ENCODE data around the gene BMPR2.
A peak's percentile ranks its signal among the peaks of the same experiment; 100 is the strongest.
"Not testable (repeated sequence)": the region's sequence is repeated elsewhere in the genome, so short reads cannot be mapped to it uniquely, and the experiment has no call there.

Gene BMPR2

DNA sequence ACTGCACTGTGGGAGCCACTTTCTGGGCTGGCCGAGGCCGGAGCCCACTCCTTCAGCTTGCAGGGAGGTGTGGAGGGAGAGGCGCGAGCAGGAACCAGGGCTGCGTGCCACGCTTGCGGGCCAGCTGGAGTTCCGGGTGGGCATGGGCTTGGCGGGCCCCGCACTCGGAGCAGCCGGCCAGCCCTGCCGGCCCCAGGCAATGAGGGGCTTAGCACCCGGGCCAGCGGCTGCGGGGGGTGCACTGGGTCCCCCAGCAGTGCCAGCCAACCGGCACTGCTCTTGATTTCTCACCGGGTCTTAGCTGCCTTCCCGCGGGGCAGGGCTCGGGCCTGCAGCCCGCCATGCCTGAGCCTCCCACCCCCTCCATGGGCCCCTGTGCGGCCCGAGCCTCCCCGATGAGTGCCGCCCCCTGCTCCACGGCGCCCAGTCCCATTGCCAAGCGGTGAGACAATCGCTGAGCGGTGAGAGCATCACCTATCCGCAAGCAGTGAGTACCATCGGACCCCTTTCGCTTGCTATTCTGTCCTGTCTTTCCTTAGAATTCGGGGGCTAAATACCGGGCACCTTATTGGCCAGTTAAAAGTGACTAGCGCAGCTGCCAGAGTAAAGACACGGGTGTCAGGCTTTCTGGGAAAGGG, 120.8 kb downstream of the BMPR2 start:
- H3K36me3 ChIP-seq (ENCODE audit: control insufficient read depth, insufficient read depth, low read length); H4K5ac ChIP-seq (ENCODE audit: low read length); H3K79me1 ChIP-seq (ENCODE audit: low read length); H2AK5ac ChIP-seq (ENCODE audit: low read length); H2BK120ac ChIP-seq (ENCODE audit: low read depth, low read length); H3K4me3 ChIP-seq (ENCODE audit: low read length); H3K27ac ChIP-seq (ENCODE audit: low read depth, low read length); H2BK5ac ChIP-seq (ENCODE audit: low read length); H3K18ac ChIP-seq (ENCODE audit: low read length); H3K23ac ChIP-seq (ENCODE audit: low read length); H3K4ac ChIP-seq (ENCODE audit: low read depth, low read length); H3K4me1 ChIP-seq (ENCODE audit: control insufficient read depth, low read depth, low read length); H4K8ac ChIP-seq (ENCODE audit: low read depth, low read length); H2BK15ac ChIP-seq (replicated peaks; ENCODE audit: low read depth); H3K79me2 ChIP-seq (ENCODE audit: control insufficient read depth, insufficient read depth, low read length); H3K27me3 ChIP-seq (ENCODE audit: insufficient read depth, low read length, poor library complexity): not testable (repeated sequence)
- DNase-seq = peak; percentile 42
- Histone ChIP-seq H3K9ac (ENCODE audit: low read length) (peak overlapping the region; percentile 2), H3K4me2 (ENCODE audit: low read length) (peak overlapping the region; percentile 34), H3K56ac (ENCODE audit: low read length) (peak overlapping the region; percentile 54)
- WGBS (ENCODE audit: extremely low coverage, insufficient coverage, low lambda C conversion rate) = no CpG with 5 or more reads among the region's 38 CpGs

DNA sequence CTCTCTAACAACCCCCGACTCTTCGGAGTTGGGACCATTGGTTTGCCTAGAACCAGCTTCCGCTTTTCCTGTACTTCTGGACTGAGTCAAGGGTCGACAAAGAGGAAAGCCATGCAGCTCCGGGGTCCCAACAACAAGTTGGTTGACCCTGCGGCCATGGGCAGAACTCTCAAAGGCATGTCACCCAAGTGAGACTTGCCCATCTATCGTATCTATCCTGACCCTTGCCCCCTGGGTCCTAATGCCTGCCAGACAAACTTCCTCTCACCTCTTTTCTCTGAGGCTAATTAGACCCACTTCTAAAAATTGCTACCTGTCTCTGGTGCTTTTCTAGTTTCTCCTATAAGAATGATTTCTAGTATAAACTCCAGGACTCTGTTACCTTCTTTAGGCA, 121.3 kb downstream of the BMPR2 start:
- WGBS (ENCODE audit: extremely low coverage, insufficient coverage, low lambda C conversion rate) = no CpG with 5 or more reads among the region's 7 CpGs
- H3K4me1 ChIP-seq (ENCODE audit: control insufficient read depth, low read depth, low read length); H3K4ac ChIP-seq (ENCODE audit: low read depth, low read length); H3K27me3 ChIP-seq (ENCODE audit: insufficient read depth, low read length, poor library complexity); H3K4me2 ChIP-seq (ENCODE audit: low read length); H3K79me1 ChIP-seq (ENCODE audit: low read length); H2BK5ac ChIP-seq (ENCODE audit: low read length); H3K18ac ChIP-seq (ENCODE audit: low read length); H3K27ac ChIP-seq (ENCODE audit: low read depth, low read length); H4K8ac ChIP-seq (ENCODE audit: low read depth, low read length); H3K4me3 ChIP-seq (ENCODE audit: low read length); H2BK15ac ChIP-seq (replicated peaks; ENCODE audit: low read depth); H2BK120ac ChIP-seq (ENCODE audit: low read depth, low read length); H3K79me2 ChIP-seq (ENCODE audit: control insufficient read depth, insufficient read depth, low read length); H3K23ac ChIP-seq (ENCODE audit: low read length); H4K5ac ChIP-seq (ENCODE audit: low read length); H3K56ac ChIP-seq (ENCODE audit: low read length); H2AK5ac ChIP-seq (ENCODE audit: low read length); H3K36me3 ChIP-seq (ENCODE audit: control insufficient read depth, insufficient read depth, low read length): not testable (repeated sequence)
- peak; percentile 54 for DNase-seq
- H3K9ac ChIP-seq (ENCODE audit: low read length) = peak overlapping the region; percentile 2

DNA sequence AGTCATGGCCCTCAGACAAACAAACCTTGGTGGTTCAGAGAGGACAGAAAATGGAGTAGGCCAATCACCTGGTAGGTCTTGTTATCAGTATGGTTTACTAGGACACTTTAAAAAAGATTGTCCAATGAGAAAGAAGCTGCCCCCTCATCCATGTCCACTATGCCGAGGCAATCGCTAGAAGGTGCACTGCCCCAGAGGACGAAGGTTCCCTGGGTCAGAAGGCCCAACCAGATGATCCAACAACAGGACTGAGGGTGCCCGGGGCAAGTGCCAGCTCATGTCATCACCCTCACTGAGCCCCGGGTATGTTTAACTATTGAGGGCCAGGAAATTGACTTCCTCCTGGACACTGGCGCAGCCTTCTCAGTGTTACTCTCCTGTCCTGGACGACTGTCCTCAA, 123.7 kb downstream of the BMPR2 start:
- not testable (repeated sequence) for H3K4me1 ChIP-seq (ENCODE audit: control insufficient read depth, low read depth, low read length); H3K36me3 ChIP-seq (ENCODE audit: control insufficient read depth, insufficient read depth, low read length); H3K23ac ChIP-seq (ENCODE audit: low read length); H3K4me3 ChIP-seq (ENCODE audit: low read length); DNase-seq; H3K56ac ChIP-seq (ENCODE audit: low read length); H3K79me1 ChIP-seq (ENCODE audit: low read length); H3K4ac ChIP-seq (ENCODE audit: low read depth, low read length); H2BK120ac ChIP-seq (ENCODE audit: low read depth, low read length); H3K9ac ChIP-seq (ENCODE audit: low read length); H4K5ac ChIP-seq (ENCODE audit: low read length); H2BK5ac ChIP-seq (ENCODE audit: low read length); H3K27ac ChIP-seq (ENCODE audit: low read depth, low read length); H3K18ac ChIP-seq (ENCODE audit: low read length); H2BK15ac ChIP-seq (replicated peaks; ENCODE audit: low read depth); H4K8ac ChIP-seq (ENCODE audit: low read depth, low read length); H3K4me2 ChIP-seq (ENCODE audit: low read length); H3K27me3 ChIP-seq (ENCODE audit: insufficient read depth, low read length, poor library complexity); H3K79me2 ChIP-seq (ENCODE audit: control insufficient read depth, insufficient read depth, low read length); H2AK5ac ChIP-seq (ENCODE audit: low read length)
- no CpG with 5 or more reads among the region's 7 CpGs for WGBS (ENCODE audit: extremely low coverage, insufficient coverage, low lambda C conversion rate)

DNA sequence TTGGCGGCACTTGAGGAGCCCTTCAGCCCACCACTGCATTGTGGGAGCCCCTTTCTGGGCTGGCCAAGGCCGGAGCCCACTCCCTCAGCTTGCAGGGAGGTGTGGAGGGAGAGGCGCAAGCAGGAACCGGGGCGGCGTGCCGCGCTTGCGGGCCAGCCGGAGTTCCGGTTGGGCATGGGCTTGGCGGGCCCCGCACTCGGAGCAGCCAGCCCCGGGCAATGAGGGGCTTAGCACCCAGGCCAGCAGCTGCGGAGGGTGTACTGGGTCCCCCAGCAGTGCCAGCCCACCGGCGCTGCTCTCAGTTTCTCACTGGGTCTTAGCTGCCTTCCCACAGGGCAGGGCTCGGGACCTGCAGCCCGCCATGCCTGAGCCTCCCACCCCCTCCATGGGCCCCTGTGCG, 127.1 kb downstream of the BMPR2 start:
- not testable (repeated sequence) for DNase-seq; H2BK15ac ChIP-seq (replicated peaks; ENCODE audit: low read depth); H3K27ac ChIP-seq (ENCODE audit: low read depth, low read length); H3K4me3 ChIP-seq (ENCODE audit: low read length); H3K56ac ChIP-seq (ENCODE audit: low read length); H3K36me3 ChIP-seq (ENCODE audit: control insufficient read depth, insufficient read depth, low read length); H3K9ac ChIP-seq (ENCODE audit: low read length); H2AK5ac ChIP-seq (ENCODE audit: low read length); H2BK120ac ChIP-seq (ENCODE audit: low read depth, low read length); H3K27me3 ChIP-seq (ENCODE audit: insufficient read depth, low read length, poor library complexity); H4K5ac ChIP-seq (ENCODE audit: low read length); H3K4me2 ChIP-seq (ENCODE audit: low read length); H3K4me1 ChIP-seq (ENCODE audit: control insufficient read depth, low read depth, low read length); H4K8ac ChIP-seq (ENCODE audit: low read depth, low read length); H3K18ac ChIP-seq (ENCODE audit: low read length); H3K4ac ChIP-seq (ENCODE audit: low read depth, low read length); H2BK5ac ChIP-seq (ENCODE audit: low read length); H3K23ac ChIP-seq (ENCODE audit: low read length); H3K79me1 ChIP-seq (ENCODE audit: low read length); H3K79me2 ChIP-seq (ENCODE audit: control insufficient read depth, insufficient read depth, low read length)
- no CpG with 5 or more reads among the region's 21 CpGs for WGBS (ENCODE audit: extremely low coverage, insufficient coverage, low lambda C conversion rate)

DNA sequence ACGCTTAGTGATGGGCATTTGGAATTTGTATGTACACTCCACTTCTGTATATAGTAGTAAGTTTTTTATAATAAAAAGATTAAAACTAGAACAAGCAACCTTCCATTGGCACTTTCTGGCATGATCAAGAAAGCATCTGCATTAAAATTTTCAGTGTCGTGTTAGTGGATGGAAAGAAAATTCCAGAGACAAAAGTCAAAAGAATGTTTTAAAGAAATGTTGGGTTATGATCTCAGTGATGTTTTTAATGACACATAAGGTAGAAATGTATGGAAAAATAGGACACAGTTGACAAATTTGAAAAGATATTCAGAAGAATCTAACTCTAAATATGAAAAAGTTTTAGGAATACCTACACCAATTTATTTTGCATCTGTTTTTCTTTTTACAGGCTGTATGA, 132.6 kb downstream of the BMPR2 start:
- H3K27ac ChIP-seq (ENCODE audit: low read depth, low read length) = no peak overlapping the region
- no peak overlapping the region for H3K56ac ChIP-seq (ENCODE audit: low read length)
- H3K79me2 ChIP-seq (ENCODE audit: control insufficient read depth, insufficient read depth, low read length) = no peaks in the 10 kb centered on the region
- H3K36me3 ChIP-seq (ENCODE audit: control insufficient read depth, insufficient read depth, low read length) = no peaks in the 10 kb centered on the region
- no peak for DNase-seq
- H2BK120ac ChIP-seq (ENCODE audit: low read depth, low read length) = no peak overlapping the region
- H3K27me3 ChIP-seq (ENCODE audit: insufficient read depth, low read length, poor library complexity) = no peaks in the 10 kb centered on the region
- no peak overlapping the region for H3K4me3 ChIP-seq (ENCODE audit: low read length)
- H3K18ac ChIP-seq (ENCODE audit: low read length) = no peak overlapping the region
- H3K9ac ChIP-seq (ENCODE audit: low read length) = no peak overlapping the region
- H2BK5ac ChIP-seq (ENCODE audit: low read length) = no peak overlapping the region
- no peak overlapping the region for H4K5ac ChIP-seq (ENCODE audit: low read length)
- H2BK15ac ChIP-seq (replicated peaks; ENCODE audit: low read depth) = no peak overlapping the region
- peaks cover 5% of the 10 kb centered on the region for H3K79me1 ChIP-seq (ENCODE audit: low read length)
- H2AK5ac ChIP-seq (ENCODE audit: low read length) = no peak overlapping the region
- no peak overlapping the region for H3K23ac ChIP-seq (ENCODE audit: low read length)
- no CpG with 5 or more reads among the region's 2 CpGs for WGBS (ENCODE audit: extremely low coverage, insufficient coverage, low lambda C conversion rate)
- H3K4me1 ChIP-seq (ENCODE audit: control insufficient read depth, low read depth, low read length) = no peaks in the 10 kb centered on the region
- H3K4me2 ChIP-seq (ENCODE audit: low read length) = no peak overlapping the region
- no peak overlapping the region for H3K4ac ChIP-seq (ENCODE audit: low read depth, low read length)
- no peak overlapping the region for H4K8ac ChIP-seq (ENCODE audit: low read depth, low read length)

DNA sequence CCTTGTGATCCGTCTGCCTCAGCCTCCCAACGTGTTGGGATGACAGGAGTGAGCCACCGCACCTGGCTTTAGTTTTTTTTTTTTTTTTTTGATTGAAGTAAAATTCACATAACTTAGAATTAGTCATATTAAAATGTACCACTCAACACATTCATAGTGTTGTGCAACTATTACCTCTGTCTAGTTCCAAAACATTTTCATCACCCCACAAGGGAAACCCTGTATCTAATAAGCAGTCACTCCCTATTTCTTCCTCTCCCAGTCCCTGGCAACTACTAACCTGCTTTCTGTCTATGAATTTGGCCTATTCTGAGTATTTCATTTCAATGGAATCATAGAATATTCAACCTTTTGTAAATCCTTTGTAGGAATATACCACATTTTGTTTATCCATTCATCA, 134.8 kb downstream of the BMPR2 start:
- Histone ChIP-seq H2AK5ac (ENCODE audit: low read length) (no peak overlapping the region), H3K23ac (ENCODE audit: low read length) (no peak overlapping the region), H3K56ac (ENCODE audit: low read length) (no peak overlapping the region), H2BK5ac (ENCODE audit: low read length) (no peak overlapping the region), H2BK15ac (replicated peaks; ENCODE audit: low read depth) (no peak overlapping the region), H3K18ac (ENCODE audit: low read length) (no peak overlapping the region), H3K27ac (ENCODE audit: low read depth, low read length) (no peak overlapping the region), H3K4me3 (ENCODE audit: low read length) (no peak overlapping the region), H3K79me1 (ENCODE audit: low read length) (peaks cover 3% of the 10 kb centered on the region), H3K4ac (ENCODE audit: low read depth, low read length) (no peak overlapping the region), H3K4me2 (ENCODE audit: low read length) (no peak overlapping the region), H3K9ac (ENCODE audit: low read length) (no peak overlapping the region), H4K5ac (ENCODE audit: low read length) (no peak overlapping the region), H3K4me1 (ENCODE audit: control insufficient read depth, low read depth, low read length) (no peaks in the 10 kb centered on the region), H3K36me3 (ENCODE audit: control insufficient read depth, insufficient read depth, low read length) (no peaks in the 10 kb centered on the region), H4K8ac (ENCODE audit: low read depth, low read length) (no peak overlapping the region), H2BK120ac (ENCODE audit: low read depth, low read length) (no peak overlapping the region), H3K27me3 (ENCODE audit: insufficient read depth, low read length, poor library complexity) (no peaks in the 10 kb centered on the region), H3K79me2 (ENCODE audit: control insufficient read depth, insufficient read depth, low read length) (no peaks in the 10 kb centered on the region)
- no CpG with 5 or more reads among the region's 3 CpGs for WGBS (ENCODE audit: extremely low coverage, insufficient coverage, low lambda C conversion rate)
- DNase-seq = no peak

Measured in mesendoderm (in vitro differentiated cells).